Right renal pelvis (tissue), 4 donors: ENCODE measurements around the gene RGS7. TPM values are rescaled to one million over a fixed set of nuclear protein-coding genes. Genes with fewer than 3 reads are reported as not detected.
"Not testable (repeated sequence)": the region's sequence is repeated elsewhere in the genome, so short reads cannot be mapped to it uniquely, and the experiment has no call there.

Experiments used
- DNase-seq, 4 donors: peaks; one replicate each; pipeline ENCODE4 v3.0.0-alpha.2; 2013; ENCODE audit warnings: low read depth in 4 of 4, low spot score in 3 of 4, missing footprints in 1 of 4
- polyA plus RNA-seq, 4 donors: library from polyadenylated mRNA; unstranded; fragments of 120-200 nt; gene quantifications; one replicate each; pipeline ENCODE4 v1.2.1, GENCODE V29; 2013; ENCODE audit not compliant: insufficient read length in 4 of 4

Gene RGS7
- polyA plus RNA-seq, 4 donors, result 5.3 to 6.5 (median 6.2) TPM

DNA sequence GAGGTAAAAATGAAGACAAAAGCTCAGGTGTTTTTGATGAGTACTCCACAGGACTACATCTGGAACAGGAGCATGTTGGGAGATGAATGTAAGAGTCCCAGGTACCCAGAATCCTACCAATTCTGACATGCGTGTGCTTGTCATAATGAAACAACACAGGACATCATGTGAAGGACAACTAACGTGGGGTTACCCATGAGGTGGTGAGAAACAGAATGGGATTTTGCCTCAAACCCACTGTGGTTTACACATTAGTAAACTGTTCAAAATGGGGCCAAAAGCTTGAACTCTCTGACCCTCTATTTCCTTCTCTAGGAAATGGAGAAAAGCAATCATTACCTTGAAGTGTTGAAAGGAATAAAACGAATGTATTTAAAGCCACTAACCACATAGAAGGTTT lies 266.2 kb downstream of the RGS7 start:
- DNase-seq, result no peak

DNA sequence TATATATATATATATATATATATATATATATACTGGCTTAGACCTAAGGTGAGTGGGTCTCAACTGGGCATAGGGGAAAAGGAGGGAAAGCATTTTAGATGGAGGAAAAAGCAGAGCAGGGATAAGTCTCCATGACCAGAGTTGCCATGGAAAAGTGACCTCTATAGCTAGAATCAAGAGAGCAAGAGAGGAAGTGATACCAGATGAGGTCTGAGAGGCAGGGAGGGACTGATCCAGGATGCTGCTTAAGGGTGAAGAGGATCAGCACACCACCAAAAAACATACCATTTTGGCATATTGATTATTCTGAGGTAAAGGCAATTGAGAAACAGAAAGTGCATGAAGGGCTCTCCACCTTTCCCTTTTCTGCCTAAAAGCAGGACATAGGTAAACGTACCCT lies 267.9 kb downstream of the RGS7 start:
- DNase-seq, result not testable (repeated sequence)

DNA sequence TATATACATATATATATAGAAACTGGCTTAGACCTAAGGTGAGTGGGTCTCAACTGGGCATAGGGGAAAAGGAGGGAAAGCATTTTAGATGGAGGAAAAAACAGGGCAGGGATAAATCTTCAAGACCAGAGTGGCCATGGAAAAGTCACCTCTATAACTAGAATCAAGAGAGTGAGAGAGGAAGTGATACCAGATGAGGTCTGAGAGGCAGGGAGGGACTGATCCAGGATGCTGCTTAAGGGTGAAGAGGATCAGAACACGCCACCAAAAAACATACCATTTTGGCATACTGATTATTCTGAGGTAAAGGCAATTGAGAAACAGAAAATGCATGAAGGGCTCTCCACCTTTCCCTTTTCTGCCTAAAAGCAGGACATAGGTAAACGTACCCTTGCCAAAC lies 268.9 kb downstream of the RGS7 start:
- DNase-seq, result not testable (repeated sequence)

DNA sequence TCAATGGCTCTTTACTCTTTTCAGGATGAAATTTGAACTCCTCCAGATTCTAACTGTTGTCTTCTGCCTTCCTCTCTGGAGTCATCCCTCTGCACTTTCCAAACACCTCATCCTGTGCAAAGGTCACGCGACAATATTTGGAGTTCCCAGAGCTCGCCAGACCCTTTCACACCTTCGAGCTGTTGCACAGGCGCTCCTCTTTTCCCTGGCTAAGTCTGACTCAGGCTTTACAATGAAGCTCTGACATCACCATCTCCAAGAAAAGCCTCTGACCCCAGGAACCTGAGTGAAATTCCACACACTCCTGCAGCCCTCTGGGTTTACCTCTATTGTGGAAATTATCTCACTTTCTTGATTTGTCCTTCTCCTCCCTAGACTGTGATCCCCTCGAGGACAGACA lies 270.3 kb downstream of the RGS7 start:
- no peak for DNase-seq

DNA sequence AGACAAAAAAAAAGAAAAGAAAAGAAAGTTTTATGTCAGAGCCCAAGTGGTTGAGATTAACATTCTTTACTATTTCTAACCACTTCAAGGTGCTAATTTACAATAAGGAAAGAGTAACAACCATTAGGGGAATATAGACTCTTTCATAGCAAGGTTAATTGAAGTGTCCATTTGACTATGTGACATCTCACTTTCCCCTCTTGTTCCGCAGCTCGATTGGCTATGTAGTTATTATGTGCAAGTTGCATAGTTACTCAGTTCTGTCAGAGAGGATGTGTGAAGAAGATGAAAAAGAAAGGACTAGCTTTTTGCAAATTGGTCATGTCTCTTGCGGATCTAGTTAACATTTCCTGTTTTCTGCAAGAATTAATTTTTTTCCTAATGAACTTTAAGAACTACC lies 273.7 kb downstream of the RGS7 start:
- no peak for DNase-seq

DNA sequence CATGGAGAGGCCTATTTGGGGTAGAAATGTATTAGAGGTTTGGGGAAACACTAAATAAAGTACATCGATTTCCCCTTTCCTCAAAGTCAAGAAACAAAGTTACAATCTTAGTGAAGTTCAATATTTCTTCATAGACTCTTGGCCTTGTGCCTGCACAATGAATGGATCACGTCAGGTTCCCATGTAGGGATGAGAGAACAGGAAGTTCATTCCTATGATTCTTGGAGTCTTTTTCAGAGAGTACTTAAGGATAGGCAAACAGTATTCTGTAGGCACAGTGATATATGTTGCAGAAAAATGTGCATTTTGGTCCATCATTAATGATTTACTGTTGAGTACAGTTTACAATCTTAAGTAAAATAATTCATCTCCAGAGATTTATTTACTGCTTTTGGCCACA lies 275.5 kb downstream of the RGS7 start:
- no peak for DNase-seq

DNA sequence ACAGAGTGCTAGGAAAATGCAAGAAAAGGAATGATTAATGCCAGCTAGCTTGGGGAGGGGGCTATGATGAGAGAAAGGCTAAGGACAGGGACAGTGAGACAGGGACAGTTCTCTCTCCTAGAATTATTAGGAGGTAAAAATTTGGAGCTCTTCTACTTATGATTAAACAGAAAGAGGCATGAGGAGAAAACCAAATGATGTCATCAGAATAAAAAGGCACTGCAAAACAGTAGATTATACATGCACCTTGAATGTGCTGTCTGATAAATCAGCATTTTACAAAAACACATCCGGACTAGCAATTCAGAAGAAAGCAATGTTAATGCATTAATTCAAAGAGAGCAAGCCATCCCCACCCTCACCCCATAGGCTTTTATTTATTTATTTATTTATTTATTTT lies 277.5 kb downstream of the RGS7 start:
- DNase-seq, result no peak

DNA sequence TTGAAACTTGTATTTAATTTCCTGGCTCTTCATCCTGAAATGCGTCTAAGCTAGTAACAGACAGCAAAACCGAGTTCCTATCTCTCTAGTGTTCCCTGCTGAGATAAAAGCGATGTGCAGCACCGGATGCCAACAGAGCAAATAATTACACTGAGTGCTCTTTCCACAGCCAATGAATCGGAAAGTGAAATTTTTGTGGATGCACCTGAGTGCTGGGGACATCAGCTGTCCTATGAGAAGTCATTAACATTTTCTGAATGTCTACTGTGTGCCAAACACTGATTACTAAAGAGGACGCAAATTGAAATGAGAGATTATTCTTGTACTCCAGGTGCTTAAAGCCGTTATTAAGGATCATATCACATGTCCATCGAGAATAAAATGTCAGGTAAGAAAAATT lies 278.0 kb downstream of the RGS7 start:
- no peak for DNase-seq

DNA sequence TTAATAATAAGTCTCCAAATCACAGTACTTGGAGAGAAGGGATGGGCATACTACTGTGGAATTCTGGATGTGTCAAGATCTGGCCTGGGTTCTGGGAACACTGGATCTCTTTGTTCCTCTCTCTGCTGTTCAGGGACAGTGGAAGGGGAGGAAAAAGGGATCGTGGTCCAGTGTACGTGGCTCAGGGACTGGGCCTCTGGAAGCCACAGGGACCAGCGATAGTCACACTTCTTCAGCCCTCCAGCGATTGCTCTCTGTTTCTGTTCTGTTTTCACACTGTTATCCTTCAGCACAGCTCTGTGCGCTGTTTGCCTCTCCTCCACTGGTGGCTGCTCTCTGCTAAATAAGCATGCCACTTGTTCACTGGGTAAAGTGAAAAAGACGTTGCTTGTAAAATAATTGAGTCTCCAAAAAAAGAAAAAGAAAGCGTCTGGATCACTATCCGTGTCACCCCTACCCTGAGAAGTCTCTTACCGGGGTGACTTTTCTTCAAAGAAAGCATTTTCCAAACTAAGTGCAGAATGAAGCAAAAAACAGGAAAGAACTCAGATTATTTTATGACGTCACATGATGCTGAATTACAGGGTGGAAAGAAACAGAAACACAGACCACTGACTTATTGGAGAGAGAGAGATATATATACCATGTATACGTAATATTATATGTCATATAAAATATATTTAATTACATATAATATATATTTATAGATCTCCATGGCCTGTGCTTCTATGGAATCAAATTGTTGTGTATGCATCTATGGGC lies 279.4 kb downstream of the RGS7 start:
- no peak for DNase-seq

DNA sequence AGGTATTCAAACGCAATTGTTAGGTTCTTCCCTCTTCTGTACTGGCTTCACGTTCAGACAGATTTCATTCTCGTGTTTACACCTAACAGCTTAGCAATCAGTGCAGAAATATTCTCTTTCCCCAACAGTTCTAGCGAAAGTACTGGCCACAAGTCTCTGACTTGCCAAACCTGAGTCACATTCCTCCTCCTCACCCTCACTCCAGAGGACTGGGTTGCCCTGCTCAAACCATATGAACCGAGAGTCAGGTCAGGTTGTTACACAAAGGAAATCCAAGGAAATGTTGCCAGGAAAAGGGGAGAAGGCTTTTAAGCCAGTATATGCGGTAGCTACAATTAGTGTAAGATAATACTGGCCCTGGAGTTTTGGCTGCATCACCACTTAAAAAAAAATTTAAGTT lies 282.5 kb downstream of the RGS7 start:
- DNase-seq, result no peak

DNA sequence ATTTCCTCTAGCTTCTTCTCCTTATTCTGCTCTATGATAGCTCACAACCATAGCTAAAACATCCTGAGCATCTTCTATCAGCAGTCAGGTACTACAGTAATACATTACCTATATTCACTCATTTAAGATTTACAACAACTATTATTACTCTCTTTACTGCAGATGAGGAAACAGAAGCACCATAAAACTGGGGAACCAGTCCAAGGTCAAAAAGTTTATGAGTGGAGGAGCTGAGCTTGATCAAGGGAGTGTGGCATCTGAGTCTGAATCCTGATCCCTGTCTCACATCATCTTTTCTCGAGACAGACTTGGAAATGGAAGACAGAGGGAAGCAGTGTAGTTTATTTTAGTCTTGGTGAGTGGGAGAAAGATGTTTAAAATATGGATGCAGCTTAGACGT lies 288.6 kb downstream of the RGS7 start:
- DNase-seq, result no peak

DNA sequence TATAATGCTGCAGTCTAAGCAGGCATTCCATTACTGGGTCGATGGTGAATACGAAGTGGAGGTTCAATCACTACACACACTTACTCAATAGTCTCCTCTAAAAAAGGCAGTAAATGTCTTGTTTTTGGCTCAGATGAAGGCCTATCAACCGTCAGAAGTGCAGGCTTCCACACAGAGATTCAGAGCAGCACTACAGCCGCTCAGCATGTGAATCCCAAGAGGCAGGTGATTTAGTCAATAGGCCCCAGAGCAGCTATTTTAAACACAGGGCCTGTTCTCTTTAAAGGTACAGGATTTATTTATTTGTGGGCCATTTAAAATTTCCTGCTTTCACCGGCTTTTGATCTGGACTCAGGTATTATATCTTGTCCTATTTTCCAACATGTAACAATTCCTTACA lies 293.7 kb downstream of the RGS7 start:
- DNase-seq, result no peak

DNA sequence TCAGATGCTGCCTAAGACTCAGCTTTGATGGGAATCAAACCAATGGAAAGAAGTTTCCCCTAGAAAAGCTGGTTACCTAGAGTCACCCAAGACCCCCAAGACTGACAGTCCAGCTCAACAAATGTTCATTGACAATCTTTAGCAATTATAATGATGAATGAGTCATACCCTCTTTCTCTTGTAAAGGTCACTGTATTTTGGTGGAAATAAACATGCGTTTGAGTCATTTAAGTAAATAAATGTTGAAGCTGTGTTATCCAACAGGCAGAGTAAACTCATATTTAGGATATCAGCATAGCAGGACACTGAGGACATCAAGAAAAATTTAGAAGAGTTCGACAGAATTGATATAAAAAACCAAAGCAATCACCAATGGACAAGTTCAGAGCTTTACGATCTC lies 295.9 kb downstream of the RGS7 start:
- no peak for DNase-seq

DNA sequence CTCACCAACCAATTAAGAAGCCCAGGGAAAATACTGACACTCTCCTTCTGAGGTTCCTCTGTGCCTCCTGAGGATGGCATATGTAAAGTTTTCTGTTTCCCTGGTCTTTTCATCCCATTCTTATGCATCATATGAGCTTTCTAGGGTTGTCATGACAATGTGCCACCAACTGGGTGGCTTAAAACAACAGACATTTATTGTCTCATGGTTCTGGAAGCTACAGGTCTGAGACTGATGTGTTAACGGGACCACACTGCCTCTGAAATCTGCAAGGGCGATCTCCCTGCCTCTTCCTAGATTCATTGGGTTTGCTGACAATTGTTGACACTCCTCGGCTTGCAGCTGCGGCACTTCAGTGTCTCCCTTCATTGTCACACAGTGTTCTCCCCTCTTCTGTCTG lies 308.4 kb downstream of the RGS7 start:
- no peak for DNase-seq

DNA sequence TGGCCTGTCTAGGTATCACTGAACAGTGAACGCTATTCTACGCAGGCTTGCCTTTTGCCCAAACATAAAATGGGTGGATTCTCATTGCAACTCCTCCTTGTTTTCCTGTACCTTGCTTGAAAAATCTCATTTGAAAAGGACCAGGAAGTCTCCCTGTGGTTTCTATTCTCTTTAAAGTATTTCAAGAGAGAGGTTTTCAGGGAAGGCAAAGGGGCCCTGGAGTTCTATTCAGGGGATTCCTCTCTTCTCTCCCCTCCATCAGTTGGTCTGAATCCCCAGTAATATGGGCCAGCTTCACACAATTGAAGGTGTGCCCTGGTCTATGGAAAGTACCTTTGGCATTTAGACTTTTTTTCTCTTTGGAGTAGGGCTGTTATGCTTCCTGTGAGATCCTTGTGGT lies 311.3 kb downstream of the RGS7 start:
- no peak for DNase-seq

DNA sequence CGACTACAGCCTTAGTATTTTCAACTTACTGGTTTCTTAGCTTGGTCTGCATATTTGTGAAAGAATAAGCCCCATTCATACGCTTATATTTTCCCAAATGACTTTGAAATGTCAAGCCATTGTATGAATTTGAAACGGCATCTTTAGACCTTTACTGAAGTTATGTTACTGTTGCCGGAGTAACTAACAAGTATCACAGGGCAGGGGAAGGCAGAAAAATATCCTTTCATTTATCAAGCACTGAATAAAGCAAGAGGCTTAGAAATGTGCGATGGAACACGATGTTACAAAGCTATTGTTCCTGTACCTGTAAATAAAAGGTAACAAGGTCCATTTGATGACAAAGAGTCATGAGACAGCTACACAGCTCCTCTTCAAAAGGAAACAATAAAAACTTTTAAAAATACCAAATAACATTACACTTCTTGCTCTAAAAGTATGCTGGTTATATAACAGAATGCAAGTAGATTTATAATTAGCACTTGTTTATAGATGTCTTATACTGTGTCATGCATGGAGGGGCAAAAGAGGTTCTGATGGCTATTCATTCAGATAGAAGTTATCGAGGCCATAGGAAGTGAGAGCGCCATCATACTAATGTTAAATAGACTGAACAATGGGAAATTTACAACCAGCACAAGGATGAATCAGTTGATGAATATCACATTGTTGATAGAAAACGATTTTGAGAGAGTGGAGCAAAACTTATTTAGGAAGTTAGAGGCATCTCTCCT lies 322.6 kb downstream of the RGS7 start:
- DNase-seq, result no peak

DNA sequence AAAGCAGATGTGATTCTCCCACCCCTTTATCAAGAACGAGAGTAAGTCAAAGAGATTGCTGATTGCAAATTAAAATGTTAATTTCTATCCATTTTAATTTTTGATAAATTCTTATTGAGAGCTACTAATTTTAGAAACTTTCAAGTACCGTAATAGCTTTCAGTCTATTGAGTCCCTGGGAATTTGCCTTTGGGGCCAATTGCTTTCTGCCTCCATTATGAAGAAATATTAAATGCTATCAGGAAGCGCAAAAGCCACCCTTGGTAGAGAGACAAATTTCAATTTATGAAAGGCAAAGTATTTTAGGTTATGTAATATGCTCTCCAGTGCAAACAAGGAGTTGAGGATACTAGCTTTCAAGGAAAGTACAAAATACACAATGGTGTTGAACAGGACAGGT lies 332.2 kb downstream of the RGS7 start:
- no peak for DNase-seq

DNA sequence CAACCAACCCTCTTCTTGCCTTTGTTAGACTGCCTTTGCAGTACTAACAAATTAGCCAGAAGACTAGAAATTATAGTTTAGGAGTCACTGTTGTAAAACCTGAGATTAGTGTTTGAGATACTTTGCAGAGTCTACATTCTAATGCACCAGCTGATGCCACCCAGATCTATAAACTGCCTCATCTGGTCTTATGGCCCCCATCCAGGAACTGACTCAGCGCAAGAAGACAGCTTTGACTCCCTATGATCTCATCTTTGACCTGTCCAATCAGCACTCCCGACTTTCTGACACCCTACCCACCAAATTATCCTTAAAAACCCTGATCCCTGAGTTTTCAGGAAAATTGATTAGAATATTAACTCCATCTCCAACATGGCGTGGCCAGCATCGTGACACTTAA lies 334.6 kb downstream of the RGS7 start:
- no peak for DNase-seq

DNA sequence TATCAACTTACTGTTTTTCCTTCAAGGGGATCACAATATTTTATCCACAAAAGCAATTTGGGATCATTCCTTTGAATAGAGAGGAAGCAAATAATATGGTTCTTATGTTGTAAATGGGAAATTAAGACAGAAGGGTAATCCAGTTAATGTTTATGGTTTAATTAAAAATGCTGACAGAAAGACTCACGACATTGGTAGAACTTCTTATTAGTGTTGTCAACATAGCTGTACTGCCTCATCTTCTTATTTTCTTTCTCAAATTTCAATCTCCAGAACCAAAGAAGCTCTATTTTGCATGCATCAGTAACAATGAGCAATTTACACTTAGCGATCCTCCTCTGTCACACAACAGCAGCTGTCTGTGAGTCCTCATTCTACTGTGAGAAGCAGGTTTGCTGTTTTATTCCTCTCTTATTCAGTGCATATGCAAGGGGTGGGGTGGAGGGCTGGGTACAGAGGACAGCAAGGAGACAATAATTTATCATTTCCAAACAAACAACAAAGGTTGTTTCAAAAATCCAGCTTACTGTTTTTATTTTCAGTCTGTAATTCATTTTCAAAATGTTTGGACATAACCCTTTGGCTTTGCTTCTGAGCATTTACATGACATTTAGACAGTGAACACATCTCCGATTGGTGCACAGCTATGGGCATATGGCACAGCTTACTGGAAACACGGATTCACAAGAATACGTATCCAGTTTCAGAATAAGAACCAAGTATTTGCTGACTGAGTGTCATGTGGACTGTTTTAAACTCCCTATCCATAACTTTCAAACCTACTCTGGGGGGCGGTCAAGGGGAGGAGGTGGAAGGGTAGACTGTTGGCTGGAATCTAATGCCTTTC lies 335.9 kb downstream of the RGS7 start:
- no peak for DNase-seq

DNA sequence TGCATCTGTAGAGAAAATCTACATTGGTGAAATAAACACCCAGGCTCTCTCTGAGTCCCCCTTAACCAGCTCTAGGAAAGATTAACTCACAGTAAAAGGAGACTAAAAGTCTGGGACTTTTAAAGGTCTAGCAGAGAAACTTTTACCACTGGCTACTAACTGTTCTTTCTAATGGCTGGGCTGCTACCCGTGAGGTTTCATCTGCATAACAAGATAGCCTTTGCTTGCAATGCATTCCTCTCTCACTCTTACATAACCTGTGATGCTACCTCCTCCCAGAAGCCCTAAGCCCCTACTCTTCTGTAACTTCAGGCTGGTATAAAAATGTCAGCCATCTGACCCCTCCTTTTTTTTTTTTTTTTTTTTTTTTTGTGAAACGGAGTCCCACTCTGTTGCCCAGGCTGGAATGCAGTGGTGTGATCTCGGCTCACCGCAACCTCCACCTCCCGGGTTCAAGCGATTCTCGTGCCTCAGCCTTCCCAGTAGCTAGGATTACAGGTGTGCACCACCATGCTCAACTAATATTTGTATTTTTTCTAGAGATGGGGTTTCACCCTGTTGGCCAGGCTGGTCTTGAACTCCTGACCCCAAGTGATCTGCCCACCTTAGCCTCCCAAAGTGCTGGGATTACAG lies 344.2 kb downstream of the RGS7 start:
- DNase-seq, result no peak

DNA sequence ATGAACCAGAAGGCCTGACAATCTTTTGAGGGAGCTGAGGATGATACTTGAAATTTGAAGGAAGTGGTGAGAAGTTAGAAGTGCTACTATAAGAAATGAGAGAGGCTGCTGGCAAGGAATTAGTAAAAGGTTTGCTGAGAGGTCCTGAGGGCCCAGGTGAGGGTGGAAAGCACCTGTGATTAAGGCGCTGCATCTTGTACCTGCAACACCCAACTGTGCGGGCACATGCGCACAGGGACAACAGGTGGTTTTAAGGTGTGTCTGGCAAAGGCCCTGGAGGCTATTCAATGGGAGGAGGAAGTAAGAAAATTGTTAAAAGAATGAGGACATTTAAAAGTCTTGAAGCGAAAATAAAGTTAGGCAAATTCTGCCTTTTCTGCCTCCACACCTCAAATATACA lies 349.3 kb downstream of the RGS7 start:
- no peak for DNase-seq
